CD4-positive, alpha-beta T cell (primary cell): ENCODE results near the gene ITPRIPL2. TPM values are rescaled to one million over a fixed set of nuclear protein-coding genes. Genes with fewer than 3 reads are reported as not detected.

ENCODE experiments used
- ATAC-seq: fragments of 200-7000 bp; cut with Tn5 transposase; one replicate; pipeline ENCODE4 v1.10.0; 2022; ENCODE audit warnings: mild to moderate bottlenecking; ENCODE audit not compliant: poor library complexity
- CTCF ChIA-PET: fragments of 350-600 bp; sonication (Branson Sonifier 250); formaldehyde crosslinking; loops from one replicate; lab custom pipeline; 2021; ENCODE audit warnings: antibody characterized with exemption, inconsistent platforms; lab: Charles Lee
- POLR2A ChIA-PET: fragments of 350-600 bp; sonication (Branson Sonifier 250); formaldehyde crosslinking; loops from one replicate; lab custom pipeline; 2021; ENCODE audit warnings: antibody characterized with exemption, inconsistent platforms; lab: Charles Lee
- DNase-seq, 14 experiments: peaks; one replicate each; pipeline ENCODE4 v3.0.0-alpha.2; 2013 to 2020; ENCODE audit warnings: mixed read lengths in 2 of 14
- H3K27ac ChIP-seq, 2 donors: one replicate each; pipeline versions ENCODE4 v1.5.1 to v1.7.0; 2013; ENCODE audit warnings: low read length in 2 of 2, low read depth in 1 of 2, mild to moderate bottlenecking in 1 of 2
- H3K27me3 ChIP-seq, 2 experiments: 1 replicate in 1 of 2; 2 replicates in 1 of 2; pipeline versions ENCODE4 v1.6.1 to v1.7.0; 2013; ENCODE audit warnings: low read length in 2 of 2, control low read depth in 1 of 2, mild to moderate bottlenecking in 1 of 2, moderate library complexity in 1 of 2; ENCODE audit not compliant: insufficient read depth in 2 of 2, control insufficient read depth in 1 of 2
- H3K36me3 ChIP-seq: one replicate; pipeline ENCODE4 v1.6.1; 2013; ENCODE audit warnings: low read length, control low read depth; ENCODE audit not compliant: insufficient read depth
- H3K4me1 ChIP-seq: one replicate; pipeline ENCODE4 v1.6.1; 2013; ENCODE audit warnings: low read length, control low read depth; ENCODE audit not compliant: insufficient read depth
- H3K4me3 ChIP-seq: one replicate; pipeline ENCODE4 v1.5.1; 2013; ENCODE audit warnings: mild to moderate bottlenecking, low read length, moderate library complexity
- H3K9me3 ChIP-seq, 2 experiments: 1 replicate in 1 of 2; 2 replicates in 1 of 2; pipeline versions ENCODE4 v1.6.1 to v1.7.0; 2013; ENCODE audit warnings: low read length in 2 of 2, mild to moderate bottlenecking in 2 of 2, control low read depth in 1 of 2, moderate library complexity in 1 of 2; ENCODE audit not compliant: control insufficient read depth in 1 of 2, insufficient read depth in 1 of 2
- H3K27ac Mint-ChIP-seq: one replicate; pipeline ENCODE4 v1.8.0; 2020; ENCODE audit warnings: mixed read lengths
- H3K27me3 Mint-ChIP-seq: one replicate; pipeline ENCODE4 v1.8.0; 2021; ENCODE audit warnings: mixed read lengths
- H3K36me3 Mint-ChIP-seq: one replicate; pipeline ENCODE4 v1.8.0; 2021; ENCODE audit warnings: low read depth, mixed read lengths
- H3K4me1 Mint-ChIP-seq: one replicate; pipeline ENCODE4 v1.8.0; 2021; ENCODE audit warnings: low read depth, mixed read lengths
- H3K4me3 Mint-ChIP-seq: one replicate; pipeline ENCODE4 v1.8.0; 2020; ENCODE audit warnings: mild to moderate bottlenecking, mixed read lengths
- H3K9me3 Mint-ChIP-seq: one replicate; pipeline ENCODE4 v1.8.0; 2020; ENCODE audit warnings: mixed read lengths
- intact Hi-C, 2 experiments: fragments of 100-400 bp; cut with DNase I in 1 of 2; cut with micrococcal nuclease in 1 of 2; formaldehyde crosslinking; loops; one replicate each; pipeline versions ENCODE4 v1.15.1 to v1.9.0; 2023 to 2025; cut with DNase I, micrococcal nuclease
- total RNA-seq, 174 experiments: library from RNA in 2 of 174; stranded (reverse) in 2 of 174; gene quantifications; one replicate each; pipeline ENCODE4 v1.2.3 and lab custom pipeline; 2021 to 2026
- TF ChIP-seq, protein P1 (sequence below): fragments of 200-600 bp; IDR thresholded peaks from one replicate; pipeline ENCODE4 v1.8.0; 2022; ENCODE audit warnings: antibody characterized with exemption, mild to moderate bottlenecking

ITPRIPL2 gene
- total RNA-seq, 2 experiments from 2014 or later: 0.31 to 0.36 TPM

DNA sequence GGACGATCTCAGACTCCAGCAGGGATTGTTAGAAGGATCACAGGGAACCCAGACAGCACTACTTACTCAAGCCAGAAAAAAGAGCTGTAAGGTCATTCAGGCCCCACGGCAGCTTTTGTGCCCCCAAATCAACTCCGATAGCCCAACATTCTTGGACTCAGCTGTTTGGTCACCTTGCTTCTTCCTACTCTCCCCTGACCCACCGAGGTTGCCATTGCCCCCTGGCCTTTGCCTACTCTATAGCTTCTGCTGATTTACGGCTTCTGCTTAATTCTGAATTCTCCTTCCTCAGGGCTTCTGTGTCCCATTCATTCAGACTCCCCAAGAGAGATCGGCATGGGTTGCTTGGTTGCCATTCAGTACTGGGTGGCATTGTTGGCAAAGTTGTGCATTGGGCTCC lies 8.6 kb upstream of the ITPRIPL2 start:
- Mint-ChIP-seq H3K27me3 (peaks cover 26% of the 10 kb centered on the region), H3K4me3 (no peak overlapping the region), H3K36me3 (no peaks in the 10 kb centered on the region), H3K9me3 (no peaks in the 10 kb centered on the region), H3K4me1 (no peaks in the 10 kb centered on the region), H3K27ac (no peak overlapping the region)
- Histone ChIP-seq H3K27ac (no peak overlapping the region), H3K27me3 (no peaks in the 10 kb centered on the region), H3K9me3 (no peaks in the 10 kb centered on the region), H3K36me3 (no peaks in the 10 kb centered on the region), H3K4me1 (no peaks in the 10 kb centered on the region), H3K4me3 (no peak overlapping the region)
- TF ChIP-seq, protein P1, sequence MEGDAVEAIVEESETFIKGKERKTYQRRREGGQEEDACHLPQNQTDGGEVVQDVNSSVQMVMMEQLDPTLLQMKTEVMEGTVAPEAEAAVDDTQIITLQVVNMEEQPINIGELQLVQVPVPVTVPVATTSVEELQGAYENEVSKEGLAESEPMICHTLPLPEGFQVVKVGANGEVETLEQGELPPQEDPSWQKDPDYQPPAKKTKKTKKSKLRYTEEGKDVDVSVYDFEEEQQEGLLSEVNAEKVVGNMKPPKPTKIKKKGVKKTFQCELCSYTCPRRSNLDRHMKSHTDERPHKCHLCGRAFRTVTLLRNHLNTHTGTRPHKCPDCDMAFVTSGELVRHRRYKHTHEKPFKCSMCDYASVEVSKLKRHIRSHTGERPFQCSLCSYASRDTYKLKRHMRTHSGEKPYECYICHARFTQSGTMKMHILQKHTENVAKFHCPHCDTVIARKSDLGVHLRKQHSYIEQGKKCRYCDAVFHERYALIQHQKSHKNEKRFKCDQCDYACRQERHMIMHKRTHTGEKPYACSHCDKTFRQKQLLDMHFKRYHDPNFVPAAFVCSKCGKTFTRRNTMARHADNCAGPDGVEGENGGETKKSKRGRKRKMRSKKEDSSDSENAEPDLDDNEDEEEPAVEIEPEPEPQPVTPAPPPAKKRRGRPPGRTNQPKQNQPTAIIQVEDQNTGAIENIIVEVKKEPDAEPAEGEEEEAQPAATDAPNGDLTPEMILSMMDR: no peak
- DNase-seq: no peak
- ChIA-PET CTCF (no interaction called here), POLR2A (no interaction called here)
- ATAC-seq: no peak
- intact Hi-C loops: no loop called here

DNA sequence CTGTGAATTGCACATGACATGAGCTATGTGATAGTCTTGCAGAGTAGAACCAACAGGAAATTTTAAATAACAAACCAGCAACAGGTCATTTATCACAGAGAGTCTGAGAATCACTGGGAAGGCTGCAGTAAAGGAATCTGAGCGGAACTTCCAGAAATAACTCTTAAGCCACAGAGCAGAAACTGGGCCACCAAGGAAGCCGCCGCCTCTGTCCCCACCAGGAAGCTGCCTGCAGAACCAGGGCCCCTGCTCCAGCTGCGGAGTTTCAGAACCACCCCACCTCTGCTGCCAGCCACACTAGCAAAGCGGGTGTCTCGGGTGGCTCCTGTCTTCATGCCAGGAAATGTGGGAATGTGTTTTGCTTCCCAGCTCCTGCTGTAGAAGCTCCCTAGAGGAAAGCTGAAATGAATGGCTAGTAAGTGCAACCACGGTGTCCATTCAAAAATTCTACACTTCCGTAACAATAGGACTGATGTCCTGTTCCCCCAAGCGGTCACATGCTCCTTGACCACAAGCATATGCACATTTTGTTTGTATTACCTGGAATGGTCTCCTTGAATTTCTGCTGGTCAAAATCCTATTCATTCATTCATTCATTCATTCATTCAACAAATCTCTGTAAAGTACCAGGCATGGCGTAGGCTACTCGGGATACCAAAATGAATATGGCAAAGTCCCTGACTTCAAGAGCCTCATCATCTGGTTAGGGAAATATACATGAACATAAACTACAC lies 7.7 kb upstream of the ITPRIPL2 start:
- no peaks in the 10 kb centered on the region for H3K36me3 Mint-ChIP-seq
- ATAC-seq (no peak), DNase-seq (no peak)
- Histone ChIP-seq H3K36me3 (no peaks in the 10 kb centered on the region), H3K4me1 (no peaks in the 10 kb centered on the region), H3K27ac (no peak overlapping the region), H3K9me3 (no peaks in the 10 kb centered on the region), H3K27me3 (peaks cover 0 to 3% of the 10 kb centered on the region in 2 experiments), H3K4me3 (no peak overlapping the region)
- no peaks in the 10 kb centered on the region for H3K4me1 Mint-ChIP-seq
- POLR2A ChIA-PET: no interaction called here
- CTCF ChIA-PET: no interaction called here
- peaks cover 30% of the 10 kb centered on the region for H3K27me3 Mint-ChIP-seq
- H3K9me3 Mint-ChIP-seq: no peaks in the 10 kb centered on the region
- no peak overlapping the region for H3K4me3 Mint-ChIP-seq
- intact Hi-C loops: no loop called here
- TF ChIP-seq, protein P1: no peak
- H3K27ac Mint-ChIP-seq: no peak overlapping the region

- Histone ChIP-seq H3K4me1 (no peaks in the 10 kb centered on the region), H3K36me3 (no peaks in the 10 kb centered on the region), H3K27ac (no peak overlapping the region), H3K9me3 (no peaks in the 10 kb centered on the region), H3K27me3 (peaks cover 0 to 4% of the 10 kb centered on the region in 2 experiments), H3K4me3 (no peak overlapping the region)
- TF ChIP-seq, protein P1: no peak
- ChIA-PET POLR2A (no interaction called here), CTCF (no interaction called here)
- Mint-ChIP-seq H3K9me3 (no peaks in the 10 kb centered on the region), H3K27ac (no peak overlapping the region), H3K36me3 (no peaks in the 10 kb centered on the region), H3K27me3 (peaks cover 33% of the 10 kb centered on the region), H3K4me3 (no peak overlapping the region), H3K4me1 (no peaks in the 10 kb centered on the region)
- intact Hi-C loops: no loop called here
- ATAC-seq (no peak), DNase-seq (no peak)
Measured at GRCh38 chr16:19106625-19107020, 7.1 kb upstream of the ITPRIPL2 start.
